NB4 (cell line): Measurements from ENCODE around the gene LRRC27.

Experiments used
- CTCF ChIP-seq: IDR thresholded peaks from one replicate; pipeline ENCODE4 v1.5.1; 2012; ENCODE audit warnings: low read depth, low read length
- POLR2A ChIP-seq: IDR thresholded peaks from 2 replicates; pipeline ENCODE4 v1.6.1; 2011; ENCODE audit warnings: mild to moderate bottlenecking; ENCODE audit not compliant: insufficient read length; ENCODE audit errors: extremely low read depth

- TF ChIP-seq CTCF (no peak), POLR2A (no peak)
Measured at GRCh38 chr10:132350946-132351345, 19.0 kb downstream of the LRRC27 start.
